H9 (cell line): ENCODE results near the gene INSR. TPM values are rescaled to one million over a fixed set of nuclear protein-coding genes. Genes with fewer than 3 reads are reported as not detected.

Experiments
- DNase-seq: peaks from one replicate; pipeline ENCODE4 v3.0.0-alpha.2; 2017
- H2AFZ ChIP-seq: one replicate; pipeline ENCODE4 v1.6.1; 2013; ENCODE audit warnings: mild to moderate bottlenecking, low read length, control low read depth, moderate library complexity
- H2AK5ac ChIP-seq: 2 replicates; pipeline ENCODE4 v1.6.1; 2013; ENCODE audit warnings: low read length, control low read depth, mixed read lengths; ENCODE audit not compliant: insufficient read length
- H2BK120ac ChIP-seq: one replicate; pipeline ENCODE4 v1.6.1; 2013; ENCODE audit warnings: low read depth, mild to moderate bottlenecking, low read length, control low read depth, inconsistent platforms; ENCODE audit not compliant: poor library complexity, severe bottlenecking
- H2BK12ac ChIP-seq: 2 replicates; pipeline ENCODE4 v1.6.1; 2013; ENCODE audit warnings: low read length, control low read depth, mixed read lengths, low read depth; ENCODE audit not compliant: insufficient read length
- H2BK15ac ChIP-seq: 2 replicates; pipeline ENCODE4 v1.6.1; 2013; ENCODE audit warnings: low read depth, low read length, control low read depth
- H2BK20ac ChIP-seq: one replicate; pipeline ENCODE4 v1.6.1; 2013; ENCODE audit warnings: low read depth, mild to moderate bottlenecking, low read length, control low read depth, inconsistent platforms; ENCODE audit not compliant: poor library complexity, severe bottlenecking
- H2BK5ac ChIP-seq: 2 replicates; pipeline ENCODE4 v1.6.1; 2013; ENCODE audit warnings: low read length, control low read depth, mixed read lengths; ENCODE audit not compliant: insufficient read length
- H3K14ac ChIP-seq: 2 replicates; pipeline ENCODE4 v1.6.1; 2013; ENCODE audit warnings: low read length, control low read depth; ENCODE audit not compliant: insufficient read depth
- H3K18ac ChIP-seq: 2 replicates; pipeline ENCODE4 v1.6.1; 2013; ENCODE audit warnings: low read depth, mild to moderate bottlenecking, mixed read lengths, low read length, control low read depth; ENCODE audit not compliant: insufficient read length
- H3K23ac ChIP-seq: 2 replicates; pipeline ENCODE4 v1.6.1; 2013; ENCODE audit warnings: low read length, control low read depth, mixed read lengths, low read depth; ENCODE audit not compliant: insufficient read length
- H3K23me2 ChIP-seq: 2 replicates; pipeline ENCODE4 v1.6.1; 2013; ENCODE audit warnings: low read depth, mild to moderate bottlenecking, mixed read lengths, low read length, control low read depth; ENCODE audit not compliant: insufficient read length, poor library complexity, severe bottlenecking
- H3K27ac ChIP-seq: 2 replicates; pipeline ENCODE4 v1.5.1; 2013; ENCODE audit warnings: low read length, control low read depth, mixed read lengths, low read depth; ENCODE audit not compliant: insufficient read length
- H3K27me3 ChIP-seq: 2 replicates; pipeline ENCODE4 v1.6.1; 2013; ENCODE audit warnings: low read length, control low read depth, inconsistent platforms; ENCODE audit not compliant: insufficient read depth
- H3K4ac ChIP-seq: 2 replicates; pipeline ENCODE4 v1.6.1; 2013; ENCODE audit warnings: low read depth, mild to moderate bottlenecking, control low read depth, inconsistent platforms, low read length, moderate library complexity
- H3K4me1 ChIP-seq: 2 replicates; pipeline ENCODE4 v1.6.1; 2013; ENCODE audit warnings: low read length, control low read depth, inconsistent platforms; ENCODE audit not compliant: insufficient read depth
- H3K4me2 ChIP-seq: 2 replicates; pipeline ENCODE4 v1.6.1; 2013; ENCODE audit warnings: low read length, control low read depth, mixed read lengths; ENCODE audit not compliant: insufficient read length, insufficient read depth
- H3K56ac ChIP-seq: 2 replicates; pipeline ENCODE4 v1.6.1; 2013; ENCODE audit warnings: low read depth, mild to moderate bottlenecking, mixed read lengths, low read length, control low read depth; ENCODE audit not compliant: insufficient read length
- H3K79me1 ChIP-seq: 2 replicates; pipeline ENCODE4 v1.6.1; 2013; ENCODE audit warnings: low read depth, mild to moderate bottlenecking, moderate library complexity, low read length, control low read depth, inconsistent platforms; ENCODE audit not compliant: insufficient read depth, poor library complexity, severe bottlenecking
- H3K79me2 ChIP-seq: 2 replicates; pipeline ENCODE4 v1.6.1; 2013; ENCODE audit warnings: low read length, control low read depth, inconsistent platforms; ENCODE audit not compliant: insufficient read depth
- H3K9ac ChIP-seq: 2 replicates; pipeline ENCODE4 v1.6.1; 2013; ENCODE audit warnings: low read length, control low read depth, mixed read lengths; ENCODE audit not compliant: insufficient read length; ENCODE audit errors: extremely low read depth
- H3K9me3 ChIP-seq: one replicate; pipeline ENCODE4 v1.6.1; 2013; ENCODE audit warnings: low read depth, low read length, inconsistent platforms; ENCODE audit not compliant: control insufficient read depth
- H3T11ph ChIP-seq: one replicate; pipeline ENCODE4 v1.6.1; 2013; ENCODE audit warnings: mild to moderate bottlenecking, low read length, control low read depth, inconsistent platforms
- H4K20me1 ChIP-seq: one replicate; pipeline ENCODE4 v1.6.1; 2013; ENCODE audit not compliant: control insufficient read depth, insufficient read length, insufficient read depth
- H4K5ac ChIP-seq: 2 replicates; pipeline ENCODE4 v1.6.1; 2013; ENCODE audit warnings: low read depth, mild to moderate bottlenecking, mixed read lengths, low read length, control low read depth; ENCODE audit not compliant: insufficient read length
- H4K8ac ChIP-seq: replicated peaks from 2 replicates; pipeline ENCODE4 v1.6.1; 2013; ENCODE audit warnings: low read length, control low read depth, mixed read lengths, low read depth; ENCODE audit not compliant: insufficient read length
- H4K91ac ChIP-seq: 2 replicates; pipeline ENCODE4 v1.6.1; 2013; ENCODE audit warnings: low read depth, mild to moderate bottlenecking, moderate library complexity, mixed read lengths, low read length, control low read depth; ENCODE audit not compliant: insufficient read length
- H3K27ac Mint-ChIP-seq, 3 experiments: 2 replicates in 2 of 3; 3 replicates in 1 of 3; pipeline ENCODE4 v1.8.0; 2020 to 2021; ENCODE audit warnings: mixed read lengths in 3 of 3, mild to moderate bottlenecking in 1 of 3, moderate library complexity in 1 of 3
- H3K27me3 Mint-ChIP-seq: 2 replicates; pipeline ENCODE4 v1.8.0; 2021; ENCODE audit warnings: low read depth, mild to moderate bottlenecking, moderate library complexity, mixed read lengths
- H3K36me3 Mint-ChIP-seq, 3 experiments: 2 replicates in 2 of 3; 3 replicates in 1 of 3; pipeline ENCODE4 v1.8.0; 2020 to 2021; ENCODE audit warnings: low read depth in 3 of 3, mixed read lengths in 3 of 3; ENCODE audit not compliant: insufficient read depth in 1 of 3
- H3K4me1 Mint-ChIP-seq, 2 experiments: 2 replicates each; pipeline ENCODE4 v1.8.0; 2020; ENCODE audit warnings: mixed read lengths in 2 of 2
- H3K4me3 Mint-ChIP-seq, 2 experiments: 2 replicates in 1 of 2; 3 replicates in 1 of 2; pipeline ENCODE4 v1.8.0; 2020 to 2021; ENCODE audit warnings: mild to moderate bottlenecking in 2 of 2, mixed read lengths in 2 of 2, moderate library complexity in 1 of 2
- H3K9me3 Mint-ChIP-seq, 2 experiments: 2 replicates in 1 of 2; 3 replicates in 1 of 2; pipeline ENCODE4 v1.8.0; 2020; ENCODE audit warnings: mild to moderate bottlenecking in 2 of 2, mixed read lengths in 2 of 2, moderate library complexity in 1 of 2
- WGBS: extraction: QIAGEN DNeasy Blood & Tissue Kit; methylation state at CpG from one replicate; pipeline ENCODE4 v1.1.7; 2013; ENCODE audit warnings: missing lambda C conversion rate, low lambda C conversion rate, mixed read lengths; ENCODE audit not compliant: insufficient read length; ENCODE audit errors: extremely low coverage; 5-methylcytosine and 5-hydroxymethylcytosine counted together
- total RNA-seq: library from RNA; stranded (reverse); gene quantifications from 2 replicates; pipeline ENCODE4 v1.2.1, GENCODE V29; 2021
- TF ChIP-seq, protein P1 (sequence below): fragments of 200-600 bp; sonication (generic); conservative IDR thresholded peaks from 3 replicates; pipeline ENCODE4 v1.8.0; 2021; ENCODE audit warnings: antibody characterized with exemption, mild to moderate bottlenecking

The INSR gene
- total RNA-seq, 1 experiment from 2014 or later = 39.8 TPM

DNA sequence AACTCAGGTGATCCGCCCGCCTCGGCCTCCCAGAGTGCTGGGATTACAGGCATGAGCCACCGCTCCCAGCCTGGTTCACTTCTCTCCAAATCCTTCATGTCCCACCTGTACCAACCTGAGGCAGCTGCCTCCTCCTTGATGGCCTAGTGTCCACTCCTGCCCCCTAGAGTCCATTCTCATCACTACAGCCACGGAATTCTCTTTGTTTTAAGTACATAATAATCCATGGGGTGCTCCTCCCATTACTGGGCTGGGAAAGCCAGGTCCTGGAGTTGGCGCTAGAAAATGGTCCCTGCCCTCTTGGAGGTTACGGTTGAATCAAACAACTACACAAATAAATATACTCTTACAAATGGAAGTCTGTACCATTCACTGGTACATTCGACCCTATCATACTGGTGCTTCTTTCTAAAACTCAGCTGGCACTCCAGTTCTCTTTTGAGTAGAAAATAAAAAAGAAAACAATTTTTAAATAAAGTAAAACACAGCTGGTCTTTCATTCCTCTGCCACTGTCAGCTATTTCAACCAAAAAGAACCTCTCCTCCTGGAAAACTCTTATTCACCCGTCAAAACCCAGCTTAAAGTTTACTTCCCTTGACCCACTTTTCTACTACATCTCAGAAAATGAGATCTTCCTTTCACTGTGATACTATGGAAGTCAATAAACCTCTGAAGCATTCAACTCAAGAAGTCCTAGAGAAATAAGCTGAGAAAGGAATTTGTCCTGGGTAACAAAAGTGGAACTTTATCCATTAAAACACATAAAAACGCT is 32.1 kb upstream of the INSR start:
- H4K5ac ChIP-seq = no peak overlapping the region
- H3K56ac ChIP-seq = no peak overlapping the region
- WGBS = no CpG with 5 or more reads among the region's 10 CpGs
- no peak overlapping the region for H2BK20ac ChIP-seq
- no peak overlapping the region for H3K18ac ChIP-seq
- Mint-ChIP-seq H3K4me3 (no peak overlapping the region), H3K36me3 (peaks cover 0 to 3% (median 0%) of the 10 kb centered on the region in 3 experiments; a peak in 1 of 7 replicates), H3K27me3 (peaks cover 2% of the 10 kb centered on the region), H3K4me1 (no peaks in the 10 kb centered on the region), H3K27ac (no peak overlapping the region), H3K9me3 (peaks cover 8% of the 10 kb centered on the region in 2 experiments; a peak in 2 of 5 replicates)
- no peak overlapping the region for H2AFZ ChIP-seq
- H2AK5ac ChIP-seq = no peak overlapping the region
- no peaks in the 10 kb centered on the region for H4K20me1 ChIP-seq
- peak; percentile 89 for DNase-seq
- no peak overlapping the region for H3K4me2 ChIP-seq
- no peaks in the 10 kb centered on the region for H3K9me3 ChIP-seq
- H2BK15ac ChIP-seq = no peak overlapping the region
- H3K4ac ChIP-seq = no peak overlapping the region
- H2BK5ac ChIP-seq = no peak overlapping the region
- no peak overlapping the region for H2BK12ac ChIP-seq
- no peak overlapping the region for H3K27ac ChIP-seq
- no peaks in the 10 kb centered on the region for H3K79me1 ChIP-seq
- no peak overlapping the region for H3T11ph ChIP-seq
- H4K8ac ChIP-seq = no peak overlapping the region
- no peaks in the 10 kb centered on the region for H3K4me1 ChIP-seq
- no peak overlapping the region for H3K14ac ChIP-seq
- no peaks in the 10 kb centered on the region for H3K27me3 ChIP-seq
- H2BK120ac ChIP-seq = no peak overlapping the region
- no peak overlapping the region for H3K9ac ChIP-seq
- TF ChIP-seq, protein P1, sequence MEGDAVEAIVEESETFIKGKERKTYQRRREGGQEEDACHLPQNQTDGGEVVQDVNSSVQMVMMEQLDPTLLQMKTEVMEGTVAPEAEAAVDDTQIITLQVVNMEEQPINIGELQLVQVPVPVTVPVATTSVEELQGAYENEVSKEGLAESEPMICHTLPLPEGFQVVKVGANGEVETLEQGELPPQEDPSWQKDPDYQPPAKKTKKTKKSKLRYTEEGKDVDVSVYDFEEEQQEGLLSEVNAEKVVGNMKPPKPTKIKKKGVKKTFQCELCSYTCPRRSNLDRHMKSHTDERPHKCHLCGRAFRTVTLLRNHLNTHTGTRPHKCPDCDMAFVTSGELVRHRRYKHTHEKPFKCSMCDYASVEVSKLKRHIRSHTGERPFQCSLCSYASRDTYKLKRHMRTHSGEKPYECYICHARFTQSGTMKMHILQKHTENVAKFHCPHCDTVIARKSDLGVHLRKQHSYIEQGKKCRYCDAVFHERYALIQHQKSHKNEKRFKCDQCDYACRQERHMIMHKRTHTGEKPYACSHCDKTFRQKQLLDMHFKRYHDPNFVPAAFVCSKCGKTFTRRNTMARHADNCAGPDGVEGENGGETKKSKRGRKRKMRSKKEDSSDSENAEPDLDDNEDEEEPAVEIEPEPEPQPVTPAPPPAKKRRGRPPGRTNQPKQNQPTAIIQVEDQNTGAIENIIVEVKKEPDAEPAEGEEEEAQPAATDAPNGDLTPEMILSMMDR = peak; percentile 83
- no peaks in the 10 kb centered on the region for H3K23me2 ChIP-seq
- H3K23ac ChIP-seq = no peak overlapping the region
- H3K79me2 ChIP-seq = no peaks in the 10 kb centered on the region
- H4K91ac ChIP-seq = no peak overlapping the region
